22Rv1 (cell line): ENCODE measurements around the gene OR1S1.

ENCODE experiments used
- ZFX ChIP-seq: fragments of 450-650 bp; IDR thresholded peaks from 2 replicates; pipeline ENCODE4 v1.6.1; 2017; ENCODE audit warnings: antibody characterized with exemption, borderline replicate concordance
- TF ChIP-seq, protein P1 (sequence below): fragments of 450-650 bp; IDR thresholded peaks from 2 replicates; pipeline ENCODE4 v1.5.1; 2017; ENCODE audit warnings: mild to moderate bottlenecking

DNA sequence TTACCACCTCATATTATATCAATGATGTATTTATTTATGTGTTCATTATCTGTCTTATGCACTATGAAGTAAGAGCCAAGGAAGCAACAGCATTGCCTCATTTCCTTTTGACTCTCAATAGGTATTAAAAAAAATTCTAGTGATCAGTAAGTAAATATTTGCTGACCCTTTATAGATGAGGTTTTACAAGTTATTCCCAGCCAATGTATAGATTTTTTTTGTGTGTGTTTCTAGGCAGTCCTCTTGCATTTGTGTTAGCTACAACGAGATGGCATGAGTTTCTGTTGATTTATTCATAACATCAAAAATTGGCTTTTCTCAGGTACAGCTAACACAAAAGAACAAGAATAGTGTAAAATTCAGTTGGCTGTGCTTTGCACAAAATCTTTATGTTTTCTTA, 13.2 kb upstream of the OR1S1 start:
- TF ChIP-seq, protein P1, sequence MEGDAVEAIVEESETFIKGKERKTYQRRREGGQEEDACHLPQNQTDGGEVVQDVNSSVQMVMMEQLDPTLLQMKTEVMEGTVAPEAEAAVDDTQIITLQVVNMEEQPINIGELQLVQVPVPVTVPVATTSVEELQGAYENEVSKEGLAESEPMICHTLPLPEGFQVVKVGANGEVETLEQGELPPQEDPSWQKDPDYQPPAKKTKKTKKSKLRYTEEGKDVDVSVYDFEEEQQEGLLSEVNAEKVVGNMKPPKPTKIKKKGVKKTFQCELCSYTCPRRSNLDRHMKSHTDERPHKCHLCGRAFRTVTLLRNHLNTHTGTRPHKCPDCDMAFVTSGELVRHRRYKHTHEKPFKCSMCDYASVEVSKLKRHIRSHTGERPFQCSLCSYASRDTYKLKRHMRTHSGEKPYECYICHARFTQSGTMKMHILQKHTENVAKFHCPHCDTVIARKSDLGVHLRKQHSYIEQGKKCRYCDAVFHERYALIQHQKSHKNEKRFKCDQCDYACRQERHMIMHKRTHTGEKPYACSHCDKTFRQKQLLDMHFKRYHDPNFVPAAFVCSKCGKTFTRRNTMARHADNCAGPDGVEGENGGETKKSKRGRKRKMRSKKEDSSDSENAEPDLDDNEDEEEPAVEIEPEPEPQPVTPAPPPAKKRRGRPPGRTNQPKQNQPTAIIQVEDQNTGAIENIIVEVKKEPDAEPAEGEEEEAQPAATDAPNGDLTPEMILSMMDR, result no peak
- no peak for TF ChIP-seq ZFX
